ENCODE measurements around the gene C14orf39.
"Not testable (repeated sequence)": the region's sequence is repeated elsewhere in the genome, so short reads cannot be mapped to it uniquely, and the experiment has no call there.

Gene C14orf39

GRCh38 chr14:60495946-60496345 is 10.1 kb upstream of the C14orf39 start:
- DNase-seq = no peak

GRCh38 chr14:60490270-60490669 is 4.4 kb upstream of the C14orf39 start:
- no peak for DNase-seq

- no peak for DNase-seq
Measured at GRCh38 chr14:60488175-60488574, 2.3 kb upstream of the C14orf39 start.

- no peak for DNase-seq
Measured at GRCh38 chr14:60487211-60487610, 1.3 kb upstream of the C14orf39 start.

- DNase-seq = no peak
Measured at GRCh38 chr14:60485057-60485597, 736 bp downstream of the C14orf39 start.

GRCh38 chr14:60482743-60483142 is 3.1 kb downstream of the C14orf39 start:
- no peak for DNase-seq

- not testable (repeated sequence) for DNase-seq
Measured at GRCh38 chr14:60480248-60480647, 5.6 kb downstream of the C14orf39 start.

- DNase-seq = no peak
Measured at GRCh38 chr14:60455875-60456274, 30.0 kb downstream of the C14orf39 start.

- DNase-seq = no peak
Measured at GRCh38 chr14:60430276-60430675, 55.6 kb downstream of the C14orf39 start.

GRCh38 chr14:60420050-60420449 is 65.8 kb downstream of the C14orf39 start:
- no peak for DNase-seq

- DNase-seq = not testable (repeated sequence)
Measured at GRCh38 chr14:60397550-60397949, 88.3 kb downstream of the C14orf39 start.

GRCh38 chr14:60396718-60397343 is 89.0 kb downstream of the C14orf39 start:
- no peak for DNase-seq

Measured in nucleus accumbens (tissue), 56 donors.